Measurements from ENCODE around the gene KLF9.

Gene KLF9

DNA sequence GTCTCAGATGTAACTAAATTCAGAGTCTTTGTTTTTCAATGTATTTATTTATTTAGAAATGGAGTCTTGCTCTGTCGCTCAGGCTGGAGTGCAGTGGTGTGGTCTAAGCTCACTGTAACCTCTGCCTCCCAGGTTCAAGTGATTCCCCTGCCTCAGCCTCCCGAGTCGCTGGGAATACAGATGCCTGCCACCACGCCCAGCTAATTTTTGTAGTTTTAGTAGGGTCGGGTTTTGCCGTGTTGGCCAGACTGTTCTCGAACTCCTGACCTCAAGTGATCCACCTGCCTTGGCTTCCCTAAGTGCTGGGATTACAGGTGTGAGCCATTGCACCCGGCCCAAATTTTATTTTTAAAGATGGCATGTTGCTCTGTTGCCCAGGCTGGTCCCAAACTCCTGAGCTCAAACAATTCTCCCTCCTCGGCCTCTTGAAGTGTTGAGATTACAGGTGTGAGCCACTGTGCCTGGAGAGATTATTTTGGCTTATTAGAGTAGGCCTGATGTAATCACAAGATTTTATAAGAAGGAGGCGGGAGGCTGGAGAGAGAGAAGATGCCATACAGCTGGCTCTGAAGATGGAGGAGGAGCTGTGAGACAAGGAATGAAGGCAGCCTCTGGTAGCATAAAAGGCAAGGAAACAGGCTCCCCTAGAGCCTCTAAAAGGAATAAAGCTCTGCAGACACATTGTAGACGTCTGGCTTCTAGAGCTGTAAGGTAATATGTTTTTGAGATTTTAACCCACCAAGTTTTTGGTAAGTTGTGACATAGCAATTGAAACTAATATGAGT lies 12.9 kb upstream of the KLF9 start:
- no peaks in the 10 kb centered on the region for H4K20me1 ChIP-seq (ENCODE audit: insufficient read depth, low read length)
- no peak overlapping the region for H2AFZ ChIP-seq (ENCODE audit: low read length)
- H3K4me1 ChIP-seq (ENCODE audit: insufficient read depth, low read length, severe bottlenecking): no peaks in the 10 kb centered on the region
- TF ChIP-seq, protein P1, sequence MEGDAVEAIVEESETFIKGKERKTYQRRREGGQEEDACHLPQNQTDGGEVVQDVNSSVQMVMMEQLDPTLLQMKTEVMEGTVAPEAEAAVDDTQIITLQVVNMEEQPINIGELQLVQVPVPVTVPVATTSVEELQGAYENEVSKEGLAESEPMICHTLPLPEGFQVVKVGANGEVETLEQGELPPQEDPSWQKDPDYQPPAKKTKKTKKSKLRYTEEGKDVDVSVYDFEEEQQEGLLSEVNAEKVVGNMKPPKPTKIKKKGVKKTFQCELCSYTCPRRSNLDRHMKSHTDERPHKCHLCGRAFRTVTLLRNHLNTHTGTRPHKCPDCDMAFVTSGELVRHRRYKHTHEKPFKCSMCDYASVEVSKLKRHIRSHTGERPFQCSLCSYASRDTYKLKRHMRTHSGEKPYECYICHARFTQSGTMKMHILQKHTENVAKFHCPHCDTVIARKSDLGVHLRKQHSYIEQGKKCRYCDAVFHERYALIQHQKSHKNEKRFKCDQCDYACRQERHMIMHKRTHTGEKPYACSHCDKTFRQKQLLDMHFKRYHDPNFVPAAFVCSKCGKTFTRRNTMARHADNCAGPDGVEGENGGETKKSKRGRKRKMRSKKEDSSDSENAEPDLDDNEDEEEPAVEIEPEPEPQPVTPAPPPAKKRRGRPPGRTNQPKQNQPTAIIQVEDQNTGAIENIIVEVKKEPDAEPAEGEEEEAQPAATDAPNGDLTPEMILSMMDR (IDR thresholded peaks at IDR 0.05; ENCODE audit: low read length): no peak
- H3K27me3 ChIP-seq (ENCODE audit: insufficient read depth, low read length): 0 out of 2 replicates have a peak, but pooled peaks cover 12% of the 10 kb centered on the region
- H3K9ac ChIP-seq (ENCODE audit: low read length): no peak overlapping the region
- no peak overlapping the region for H3K4me2 ChIP-seq (ENCODE audit: low read length)
- no peaks in the 10 kb centered on the region for H3K9me3 ChIP-seq (ENCODE audit: low read length)
- H3K27ac ChIP-seq (ENCODE audit: low read depth, low read length, poor library complexity, severe bottlenecking): no peak overlapping the region
- H3K9me2 ChIP-seq (ENCODE audit: low read depth, low read length): no peaks in the 10 kb centered on the region
- H3K4me3 ChIP-seq (ENCODE audit: low read depth, low read length, poor library complexity, severe bottlenecking): no peak overlapping the region
- no peaks in the 10 kb centered on the region for H3F3A ChIP-seq (ENCODE audit: insufficient read depth, low read length)
- H3K36me3 ChIP-seq (ENCODE audit: insufficient read depth, low read length): no peaks in the 10 kb centered on the region
- no peaks in the 10 kb centered on the region for H3K79me2 ChIP-seq (ENCODE audit: insufficient read depth, low read length)

DNA sequence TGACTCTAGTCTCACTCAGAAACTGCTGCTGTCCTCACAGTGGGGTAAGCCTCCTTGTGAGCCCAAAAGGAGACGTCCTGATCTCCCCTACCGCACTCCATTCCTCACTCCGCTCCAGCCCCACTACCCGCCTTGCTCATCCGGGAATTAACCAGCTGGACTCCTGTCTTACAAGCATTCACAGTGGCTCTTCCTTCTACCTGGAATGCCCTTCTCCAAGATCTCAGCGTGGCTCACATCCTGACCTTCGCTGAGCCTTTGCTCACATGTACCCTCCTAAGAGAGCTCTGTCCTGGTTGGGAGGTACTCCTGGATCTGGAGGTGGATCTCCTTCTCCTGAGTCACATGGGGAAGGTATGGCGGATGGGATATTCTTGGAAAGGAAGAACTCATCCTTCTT lies 10.7 kb upstream of the KLF9 start:
- Histone ChIP-seq H3K4me1 (ENCODE audit: insufficient read depth, low read length, severe bottlenecking) (peaks cover 8% of the 10 kb centered on the region), H3F3A (ENCODE audit: insufficient read depth, low read length) (0 out of 2 replicates have a peak, but pooled peaks cover 8% of the 10 kb centered on the region), H3K9ac (ENCODE audit: low read length) (no peak overlapping the region), H3K27ac (ENCODE audit: low read depth, low read length, poor library complexity, severe bottlenecking) (no peak overlapping the region), H2AFZ (ENCODE audit: low read length) (no peak overlapping the region), H3K4me3 (ENCODE audit: low read depth, low read length, poor library complexity, severe bottlenecking) (no peak overlapping the region), H3K27me3 (ENCODE audit: insufficient read depth, low read length) (0 out of 2 replicates have a peak, but pooled peaks cover 12% of the 10 kb centered on the region), H3K9me3 (ENCODE audit: low read length) (no peaks in the 10 kb centered on the region), H3K4me2 (ENCODE audit: low read length) (no peak overlapping the region), H4K20me1 (ENCODE audit: insufficient read depth, low read length) (no peaks in the 10 kb centered on the region), H3K9me2 (ENCODE audit: low read depth, low read length) (no peaks in the 10 kb centered on the region), H3K36me3 (ENCODE audit: insufficient read depth, low read length) (no peaks in the 10 kb centered on the region), H3K79me2 (ENCODE audit: insufficient read depth, low read length) (no peaks in the 10 kb centered on the region)
- TF ChIP-seq, protein P1 (IDR thresholded peaks at IDR 0.05; ENCODE audit: low read length): no peak
- no peak for TF ChIP-seq EZH2 (IDR thresholded peaks at IDR 0.05; ENCODE audit: borderline replicate concordance, low read length)

DNA sequence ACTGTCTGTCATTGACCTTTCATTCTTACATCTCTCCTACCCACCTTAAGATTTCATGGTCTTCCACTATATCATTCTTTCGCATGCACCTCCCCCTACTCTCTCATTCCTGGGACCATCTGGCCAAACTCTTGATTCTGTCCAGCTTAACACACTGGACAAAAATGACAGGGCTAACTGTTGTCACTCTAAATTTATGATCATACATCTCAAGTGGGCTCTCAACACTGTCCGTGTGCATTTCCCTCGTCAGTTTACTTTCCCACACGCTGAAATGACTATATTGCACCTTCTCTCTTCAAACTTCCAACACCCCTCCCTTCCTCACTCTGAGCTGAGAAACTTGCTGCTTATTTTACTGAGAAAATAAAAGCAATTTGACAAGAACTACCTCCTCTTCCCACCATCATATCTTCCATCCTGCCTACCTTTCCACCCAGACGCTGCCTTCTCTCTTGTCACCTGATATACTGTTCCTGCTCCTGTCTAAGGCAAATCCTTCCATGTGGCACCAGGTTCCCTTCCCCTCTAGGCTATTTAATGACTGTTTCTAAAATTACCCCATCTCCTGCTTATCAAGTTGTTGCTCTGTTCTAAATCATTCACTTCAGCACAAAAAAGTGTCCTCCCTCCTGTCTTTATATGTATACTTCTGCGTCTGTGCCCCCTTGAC lies 8.1 kb upstream of the KLF9 start:
- H3K27me3 ChIP-seq (ENCODE audit: insufficient read depth, low read length): 0 out of 2 replicates have a peak, but pooled peaks cover 12% of the 10 kb centered on the region
- TF ChIP-seq EZH2 (IDR thresholded peaks at IDR 0.05; ENCODE audit: borderline replicate concordance, low read length): no peak
- TF ChIP-seq, protein P1 (IDR thresholded peaks at IDR 0.05; ENCODE audit: low read length): no peak
- H3K4me2 ChIP-seq (ENCODE audit: low read length): no peak overlapping the region
- H3K36me3 ChIP-seq (ENCODE audit: insufficient read depth, low read length): no peaks in the 10 kb centered on the region
- peaks cover 10% of the 10 kb centered on the region; the same call in 1 of the 2 replicates for H3F3A ChIP-seq (ENCODE audit: insufficient read depth, low read length)
- peaks cover 27% of the 10 kb centered on the region for H3K4me1 ChIP-seq (ENCODE audit: insufficient read depth, low read length, severe bottlenecking)
- no peak overlapping the region for H3K27ac ChIP-seq (ENCODE audit: low read depth, low read length, poor library complexity, severe bottlenecking)
- no peaks in the 10 kb centered on the region for H4K20me1 ChIP-seq (ENCODE audit: insufficient read depth, low read length)
- H3K9me2 ChIP-seq (ENCODE audit: low read depth, low read length): no peaks in the 10 kb centered on the region
- H3K9me3 ChIP-seq (ENCODE audit: low read length): no peaks in the 10 kb centered on the region
- H3K4me3 ChIP-seq (ENCODE audit: low read depth, low read length, poor library complexity, severe bottlenecking): no peak overlapping the region
- no peaks in the 10 kb centered on the region for H3K79me2 ChIP-seq (ENCODE audit: insufficient read depth, low read length)
- H3K9ac ChIP-seq (ENCODE audit: low read length): no peak overlapping the region
- no peak overlapping the region for H2AFZ ChIP-seq (ENCODE audit: low read length)
